Gastrocnemius medialis (tissue), 4 donors: Measurements from ENCODE around the gene BDH1. TPM values are rescaled to one million over a fixed set of nuclear protein-coding genes. Genes with fewer than 3 reads are reported as not detected.

ENCODE experiments used
- ATAC-seq, 2 donors: fragments of 150-250 bp; one replicate each; pipeline ENCODE4 v1.9.1; 2016
- DNase-seq, 2 donors: peaks; one replicate each; pipeline ENCODE4 v3.0.0-alpha.2; 2019
- H3K27ac ChIP-seq, 4 donors: fragments of 200-600 bp; sonication (generic); 1 replicate in 1 of 4; 2 replicates in 3 of 4; pipeline ENCODE4 v1.5.1; 2016 to 2018; ENCODE audit warnings: mild to moderate bottlenecking in 2 of 4, moderate library complexity in 1 of 4
- H3K27me3 ChIP-seq, 3 donors: fragments of 200-600 bp; sonication (generic) in 2 of 3; 1 replicate in 1 of 3; 2 replicates in 2 of 3; pipeline versions ENCODE4 v1.5.1 to v1.6.0; 2016 to 2019; ENCODE audit warnings: mild to moderate bottlenecking in 1 of 3, moderate library complexity in 1 of 3
- H3K36me3 ChIP-seq, 2 donors: fragments of 200-600 bp; sonication (generic) in 1 of 2; one replicate each; pipeline ENCODE4 v1.5.1; 2017 to 2018
- H3K4me1 ChIP-seq, 2 donors: fragments of 200-600 bp; sonication (generic) in 1 of 2; one replicate each; pipeline ENCODE4 v1.5.1; 2016 to 2017; ENCODE audit warnings: mild to moderate bottlenecking in 2 of 2
- H3K4me3 ChIP-seq, 4 donors: fragments of 200-600 bp; sonication (generic) in 3 of 4; 1 replicate in 1 of 4; 2 replicates in 3 of 4; pipeline ENCODE4 v1.5.1; 2016 to 2019; ENCODE audit warnings: mild to moderate bottlenecking in 2 of 4
- H3K9me3 ChIP-seq, 3 donors: fragments of 200-600 bp; sonication (generic) in 2 of 3; 1 replicate in 1 of 3; 2 replicates in 2 of 3; pipeline ENCODE4 v1.5.1; 2016 to 2019
- CTCF ChIP-seq, 5 experiments: fragments of 450-650 bp in 3 of 5; fragments of 200-600 bp in 2 of 5; sonication (generic) in 2 of 5; IDR thresholded peaks in 4 of 5; conservative IDR thresholded peaks in 1 of 5; 1 replicate in 4 of 5; 2 replicates in 1 of 5; pipeline ENCODE4 v1.5.1; 2016 to 2019; ENCODE audit warnings: antibody characterized with exemption in 5 of 5, mild to moderate bottlenecking in 3 of 5, moderate library complexity in 3 of 5
- POLR2A ChIP-seq, 2 donors: fragments of 450-650 bp; IDR thresholded peaks; one replicate each; pipeline ENCODE4 v1.6.1; 2017; ENCODE audit warnings: antibody characterized with exemption in 2 of 2, mild to moderate bottlenecking in 2 of 2, moderate library complexity in 2 of 2
- in situ Hi-C, 4 donors: fragments of 200-750 bp; cut with MboI; loops; one replicate each; pipeline versions ENCODE4 v1.15.0 to v1.8.0; 2017; ENCODE audit warnings: low sequenced_read_pairs in 4 of 4
- intact Hi-C: fragments of 100-400 bp; cut with DNase I; formaldehyde crosslinking; loops from one replicate; pipeline ENCODE4 v1.15.1; 2023; ENCODE audit warnings: low total_unique reads
- total RNA-seq, 4 donors: library from RNA; depleted of rRNA; stranded (reverse); fragments of >200 nt; gene quantifications; one replicate each; pipeline versions ENCODE4 v1.1.0 to v1.2.3, GENCODE V29; 2016

The BDH1 gene
- total RNA-seq, 4 donors from 2014 or later: 7.1 to 9.5 (median 8.9) TPM

GRCh38 chr3:197561926-197562325 is 6.2 kb upstream of the BDH1 start:
- in situ Hi-C loops: no loop called here
- Histone ChIP-seq H3K36me3 (no peaks in the 10 kb centered on the region), H3K9me3 (no peaks in the 10 kb centered on the region), H3K4me3 (no peak overlapping the region), H3K27ac (no peak overlapping the region), H3K4me1 (no peaks in the 10 kb centered on the region), H3K27me3 (peaks cover 0 to 19% (median 18%) of the 10 kb centered on the region in 3 donors)
- ATAC-seq (no peak), DNase-seq (no peak)
- no peak for TF ChIP-seq CTCF (IDR thresholded peaks at IDR 0.05 in 4 of 5, conservative IDR thresholded peaks at IDR 0.05 in 1 of 5)
- TF ChIP-seq POLR2A (IDR thresholded peaks at IDR 0.05): no peak
- intact Hi-C loops: no loop called here

GRCh38 chr3:197559651-197560050 is 3.9 kb upstream of the BDH1 start:
- DNase-seq: no peak
- intact Hi-C loops (no loop called here), in situ Hi-C loops (no loop called here)
- Histone ChIP-seq H3K27me3 (peaks cover 0 to 19% (median 14%) of the 10 kb centered on the region in 3 donors), H3K4me3 (no peak overlapping the region), H3K27ac (no peak overlapping the region), H3K36me3 (no peaks in the 10 kb centered on the region), H3K9me3 (no peaks in the 10 kb centered on the region), H3K4me1 (no peaks in the 10 kb centered on the region)
- ATAC-seq: no peak
- TF ChIP-seq POLR2A (IDR thresholded peaks at IDR 0.05): no peak
- no peak for TF ChIP-seq CTCF (IDR thresholded peaks at IDR 0.05 in 4 of 5, conservative IDR thresholded peaks at IDR 0.05 in 1 of 5)

DNA sequence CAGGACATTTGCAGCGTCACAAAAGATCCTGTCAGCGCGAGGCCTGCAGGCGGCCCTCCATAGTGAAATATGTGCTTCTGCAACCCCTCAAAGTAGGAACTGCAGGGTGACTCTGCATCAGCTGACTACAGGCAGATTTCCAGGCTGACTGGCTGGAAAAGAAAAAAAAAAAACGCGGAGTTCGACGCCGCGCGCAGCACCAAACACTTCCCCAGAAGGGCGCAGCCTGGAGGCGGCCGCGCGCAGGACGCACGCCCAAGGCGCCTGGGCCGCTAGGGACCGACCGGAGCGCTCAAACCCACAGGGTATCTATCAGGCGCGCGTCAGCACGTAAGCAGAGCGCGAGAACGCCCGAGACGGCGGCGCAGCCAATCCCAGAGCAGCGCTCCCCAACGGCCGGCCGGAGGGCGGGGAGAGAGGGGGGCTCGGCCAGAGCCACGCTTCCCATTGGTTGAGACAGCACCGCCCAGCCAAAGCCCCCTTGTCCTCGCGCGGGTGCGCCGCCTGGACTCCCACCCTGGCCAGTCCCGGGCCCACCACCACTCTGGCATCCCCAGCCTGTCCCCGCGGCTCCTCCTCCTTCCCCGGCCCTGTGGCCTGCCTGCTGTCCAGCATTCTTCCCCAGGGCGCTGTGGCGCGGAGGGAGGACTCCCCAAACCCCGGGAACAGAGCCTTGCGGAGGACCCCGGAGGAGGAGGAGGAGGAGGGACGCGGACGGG is 1.0 kb downstream of the BDH1 start:
- Histone ChIP-seq H3K27ac (peak overlapping the region; percentile 88 to 97 (median 92)), H3K4me3 (peak overlapping the region; percentile 70 to 97 (median 90)), H3K9me3 (no peaks in the 10 kb centered on the region), H3K36me3 (no peaks in the 10 kb centered on the region), H3K27me3 (peaks cover 0 to 15% (median 11%) of the 10 kb centered on the region in 3 donors), H3K4me1 (peaks cover 8 to 17% of the 10 kb centered on the region in 2 donors)
- in situ Hi-C loops: no loop called here
- intact Hi-C loops: no loop called here
- DNase-seq: peak; percentile 91 to 94
- ATAC-seq: peak; percentile 92 to 95
- peak; percentile 66 to 69 for TF ChIP-seq POLR2A (IDR thresholded peaks at IDR 0.05)
- peak; percentile 27 to 74 (median 36) for TF ChIP-seq CTCF (IDR thresholded peaks at IDR 0.05 in 4 of 5, conservative IDR thresholded peaks at IDR 0.05 in 1 of 5)

- intact Hi-C loops (no loop called here), in situ Hi-C loops (no loop called here)
- ATAC-seq (no peak), DNase-seq (no peak)
- Histone ChIP-seq H3K27me3 (peaks cover 0 to 13% (median 11%) of the 10 kb centered on the region in 3 donors), H3K36me3 (no peaks in the 10 kb centered on the region), H3K4me3 (peak overlapping the region; percentile 70 to 97 (median 90)), H3K9me3 (no peaks in the 10 kb centered on the region), H3K4me1 (peaks cover 8 to 17% of the 10 kb centered on the region in 2 donors), H3K27ac (peak overlapping the region; percentile 88 to 97 (median 92))
- TF ChIP-seq CTCF (IDR thresholded peaks at IDR 0.05 in 4 of 5, conservative IDR thresholded peaks at IDR 0.05 in 1 of 5): no peak
- TF ChIP-seq POLR2A (IDR thresholded peaks at IDR 0.05): no peak
These were observed 1.6 kb downstream of the BDH1 start for GRCh38 chr3:197554196-197554561.
